ENCODE data around the gene SLC5A1.
A peak's percentile ranks its signal among the peaks of the same experiment; 100 is the strongest.

Gene SLC5A1

DNA sequence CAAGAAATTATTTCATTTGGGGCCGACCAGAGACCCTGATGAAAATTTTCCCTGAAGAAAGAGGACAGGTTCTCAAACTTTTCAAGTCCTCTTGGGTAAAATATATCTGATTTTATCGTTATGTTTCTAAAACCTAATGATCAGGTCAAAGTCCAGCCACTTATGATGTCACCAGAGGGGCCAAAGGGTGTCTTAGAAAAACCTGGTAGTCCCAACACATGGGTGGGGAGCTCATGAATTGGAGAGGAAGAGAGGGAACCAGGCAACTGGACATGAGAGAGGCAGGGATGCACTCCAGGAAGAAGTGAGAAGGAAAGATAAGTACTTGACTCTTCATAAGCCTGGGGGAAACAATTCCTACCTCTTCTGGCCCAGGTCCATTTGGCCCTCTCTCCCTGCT lies 9.2 kb downstream of the SLC5A1 start:
- DNase-seq: peak; percentile 2

DNA sequence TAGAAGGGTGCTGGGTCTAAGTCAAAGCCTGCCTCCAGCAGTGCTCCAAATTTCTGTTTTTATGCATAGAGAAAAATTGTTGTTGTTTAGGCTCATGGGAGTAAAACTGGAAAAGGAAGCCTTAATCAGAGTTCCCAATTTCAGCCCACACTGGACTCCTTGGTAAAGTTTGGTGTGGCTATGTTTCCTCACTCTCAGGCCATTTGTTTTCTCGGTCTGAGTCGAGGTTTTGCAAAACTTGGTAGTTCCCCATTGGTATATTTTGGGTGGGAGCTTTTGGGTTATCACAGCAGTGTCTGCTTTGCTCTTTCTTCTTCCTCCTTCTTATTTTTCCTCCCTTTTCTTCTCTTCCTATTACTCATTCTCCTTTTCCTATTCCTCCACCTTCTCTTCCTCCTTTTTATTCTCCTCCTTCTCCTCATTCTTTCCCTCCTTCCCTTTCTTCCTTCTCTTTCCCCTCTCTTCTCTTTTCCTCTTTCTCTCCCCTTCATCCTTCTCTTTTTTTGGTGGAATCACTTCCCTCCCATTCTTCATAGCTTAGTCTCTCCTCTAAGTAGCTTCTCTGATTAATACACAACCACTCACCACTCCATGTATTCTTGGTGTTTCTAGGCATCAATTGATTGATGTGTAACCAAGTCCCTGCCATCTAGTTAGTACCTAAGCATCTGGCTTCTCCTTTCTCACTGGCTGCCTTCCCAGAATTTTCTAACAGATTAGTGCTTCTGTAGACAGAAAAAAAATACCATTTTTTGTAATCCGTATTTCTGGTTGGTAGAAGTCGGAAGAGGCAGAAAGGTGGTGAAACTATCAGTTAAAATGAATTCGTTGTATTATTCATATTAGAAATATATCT lies 10.1 kb downstream of the SLC5A1 start:
- DNase-seq: no peak

DNA sequence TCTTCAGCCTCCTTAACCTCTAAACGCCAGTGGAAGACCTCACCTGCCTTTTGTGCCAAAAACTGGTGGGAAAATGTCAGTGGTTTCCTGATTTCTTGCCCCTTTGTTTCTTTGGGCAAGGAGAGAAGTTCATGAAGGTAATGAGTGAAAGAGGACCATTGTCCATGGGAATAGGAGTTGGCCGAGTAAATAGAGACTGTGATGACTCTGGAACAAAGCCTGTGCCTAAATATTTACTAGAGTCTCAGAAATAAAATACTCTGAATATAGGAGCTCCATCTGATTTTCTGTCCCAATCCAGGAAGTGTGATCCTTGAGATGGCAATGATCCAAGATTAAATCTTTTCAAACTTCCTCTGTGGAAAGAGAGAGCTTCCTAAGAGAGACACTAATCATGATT lies 12.0 kb downstream of the SLC5A1 start:
- no peak for DNase-seq

DNA sequence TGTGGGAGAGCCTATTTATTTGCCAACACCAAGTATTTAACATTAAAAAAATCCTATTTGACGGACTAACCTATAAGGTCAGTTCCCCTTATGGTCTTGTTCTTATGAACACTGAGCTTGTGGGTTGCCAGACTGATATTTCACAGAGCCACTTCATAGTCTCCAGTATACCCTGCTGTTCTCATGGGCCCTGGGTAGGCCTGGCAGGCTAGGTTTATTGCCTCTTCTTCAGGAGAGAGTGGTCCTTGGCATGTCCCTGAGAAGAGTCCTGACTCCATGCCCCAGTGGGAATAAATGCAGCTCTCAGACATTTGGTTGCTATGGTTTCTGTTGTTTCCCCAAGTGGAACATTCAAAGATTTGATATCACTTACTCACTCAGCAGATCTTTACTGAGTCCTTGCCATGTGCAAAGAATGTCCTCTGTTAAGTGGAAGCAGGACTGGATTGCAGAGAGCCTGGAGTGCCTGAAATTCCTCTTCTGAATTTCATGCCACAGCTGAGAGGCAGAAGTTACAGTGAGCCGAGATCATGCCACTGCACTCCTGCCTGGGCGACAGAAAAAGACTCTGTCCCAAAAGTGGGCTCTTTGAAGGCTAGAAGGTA lies 15.7 kb downstream of the SLC5A1 start:
- DNase-seq: no peak

DNA sequence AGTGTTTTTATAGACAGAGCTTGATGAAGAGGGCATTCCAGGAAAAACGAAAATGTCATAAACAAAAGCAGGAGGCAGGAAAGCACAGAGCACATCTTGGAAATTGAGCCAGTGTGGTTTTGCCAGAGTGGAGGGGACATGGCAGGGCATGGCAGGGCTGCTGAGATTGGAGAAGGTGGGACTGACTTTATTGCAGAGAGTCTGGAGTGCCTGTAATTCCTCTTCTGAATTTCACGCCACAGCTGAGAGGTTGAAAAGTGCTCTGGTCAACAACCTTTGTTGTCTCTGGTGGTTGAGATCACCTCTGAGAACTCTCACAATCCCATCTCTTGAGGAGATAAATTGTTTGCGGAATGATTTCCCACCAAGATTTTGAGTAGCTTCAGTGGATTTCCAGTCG lies 16.4 kb downstream of the SLC5A1 start:
- DNase-seq: peak; percentile 0

DNA sequence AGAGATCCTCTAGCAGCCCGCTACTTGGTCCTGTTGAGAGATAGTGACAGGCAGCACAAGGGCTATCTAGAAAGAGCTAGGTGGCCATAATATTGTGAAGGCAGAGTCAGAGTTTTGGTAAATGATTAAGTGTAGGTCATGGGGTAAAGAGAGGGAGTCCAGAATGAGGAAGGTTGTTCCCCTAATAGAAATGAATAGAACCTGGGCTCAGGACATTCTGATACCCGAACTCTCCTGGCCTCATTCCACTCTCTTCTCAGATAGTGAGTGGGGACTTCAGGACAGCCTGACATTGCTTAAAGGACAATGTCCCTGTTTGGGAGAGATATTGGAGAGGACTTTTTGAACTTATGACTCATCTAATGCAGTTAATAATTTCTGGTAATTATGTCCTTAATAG lies 20.6 kb downstream of the SLC5A1 start:
- no peak for DNase-seq

DNA sequence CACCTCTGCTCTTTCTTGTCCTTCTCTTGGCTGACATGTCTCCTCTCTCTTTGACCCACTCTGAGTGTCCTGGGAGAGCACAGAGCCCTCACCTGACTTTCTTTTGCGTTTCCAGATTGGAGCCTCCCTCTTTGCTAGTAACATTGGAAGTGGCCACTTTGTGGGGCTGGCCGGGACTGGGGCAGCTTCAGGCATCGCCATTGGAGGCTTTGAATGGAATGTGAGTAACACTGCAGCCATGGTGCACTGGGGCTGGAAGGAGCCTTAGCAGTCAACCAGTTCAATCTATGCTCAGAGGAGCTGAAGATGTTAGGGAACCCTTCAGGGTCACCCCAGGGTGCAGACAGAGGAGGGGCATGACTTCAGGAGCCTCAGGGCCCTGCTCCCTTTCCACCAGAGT lies 23.8 kb downstream of the SLC5A1 start:
- no peak for DNase-seq

DNA sequence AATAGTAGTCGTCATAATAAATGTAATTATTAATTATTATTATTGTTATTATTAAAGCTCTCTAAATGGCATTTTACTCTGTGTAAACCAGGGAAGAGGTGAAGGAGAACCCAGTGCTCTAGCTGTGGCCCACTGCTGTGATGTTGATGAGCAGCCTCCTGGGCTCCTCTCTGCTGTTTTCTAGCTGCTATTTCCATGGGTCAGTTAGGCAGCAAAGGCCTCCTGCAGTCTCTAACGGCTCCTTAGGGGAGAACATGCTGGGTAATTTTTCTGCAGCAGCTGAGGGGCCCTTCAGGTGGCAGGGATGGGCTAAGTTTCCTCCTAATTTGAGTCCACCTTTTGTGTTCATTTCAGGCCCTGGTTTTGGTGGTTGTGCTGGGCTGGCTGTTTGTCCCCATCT lies 24.6 kb downstream of the SLC5A1 start:
- no peak for DNase-seq

DNA sequence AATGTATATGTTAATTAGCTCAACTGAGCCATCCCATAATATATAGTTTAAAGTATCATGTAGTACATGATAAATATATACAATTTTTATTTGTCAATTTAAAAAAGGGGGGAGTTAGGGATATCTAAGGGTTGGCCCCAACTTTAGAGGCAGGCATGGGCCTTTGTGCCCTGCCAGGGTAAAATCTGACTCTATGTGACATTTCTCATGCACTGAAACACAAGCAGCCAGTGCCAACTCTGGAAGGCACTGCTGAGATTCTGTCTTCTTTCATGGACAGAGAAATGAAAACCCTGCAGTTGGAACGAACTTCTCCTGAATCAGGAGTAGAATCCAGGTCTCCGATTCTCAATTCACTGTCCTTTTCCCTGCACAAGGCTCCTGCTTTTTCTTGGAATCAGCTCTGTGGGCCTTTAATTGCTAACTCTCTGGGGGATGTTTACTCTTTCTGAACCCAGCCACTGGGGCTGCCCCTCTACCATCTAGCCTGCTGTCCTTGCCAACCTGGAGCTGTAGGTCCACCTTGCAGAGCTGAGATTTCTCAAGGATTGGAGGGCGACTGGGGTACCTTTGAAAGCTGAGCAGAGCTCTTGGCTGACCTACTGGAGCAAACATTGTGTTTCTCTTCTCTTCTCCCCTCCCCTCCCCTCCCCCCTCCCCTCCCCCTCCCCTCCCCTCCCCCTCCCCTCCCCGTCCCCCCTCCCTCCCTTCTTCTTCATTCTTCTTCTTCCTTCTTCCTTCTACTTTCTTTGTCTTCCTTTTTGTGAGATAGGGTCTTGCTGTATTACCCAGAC lies 26.7 kb downstream of the SLC5A1 start:
- DNase-seq: no peak

DNA sequence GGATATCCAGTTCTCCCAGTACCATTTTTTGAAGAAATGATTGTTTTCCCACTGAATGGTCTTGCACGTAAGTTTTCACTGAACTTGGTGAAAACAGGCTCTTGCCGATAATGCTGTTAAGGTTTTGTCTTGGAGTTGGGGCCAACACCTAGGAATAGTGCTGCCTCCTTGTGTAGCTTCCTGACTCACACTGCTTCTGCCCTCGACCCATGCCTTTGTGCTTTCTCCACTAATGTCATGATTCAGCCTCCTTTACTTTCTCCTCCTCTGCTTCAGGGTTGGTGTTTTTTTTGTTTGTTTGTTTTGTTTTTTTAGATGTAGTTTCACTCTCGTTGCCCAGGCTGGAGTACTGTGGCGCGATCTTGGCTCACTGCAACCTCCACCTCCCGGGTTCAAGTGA lies 30.2 kb downstream of the SLC5A1 start:
- no peak for DNase-seq

DNA sequence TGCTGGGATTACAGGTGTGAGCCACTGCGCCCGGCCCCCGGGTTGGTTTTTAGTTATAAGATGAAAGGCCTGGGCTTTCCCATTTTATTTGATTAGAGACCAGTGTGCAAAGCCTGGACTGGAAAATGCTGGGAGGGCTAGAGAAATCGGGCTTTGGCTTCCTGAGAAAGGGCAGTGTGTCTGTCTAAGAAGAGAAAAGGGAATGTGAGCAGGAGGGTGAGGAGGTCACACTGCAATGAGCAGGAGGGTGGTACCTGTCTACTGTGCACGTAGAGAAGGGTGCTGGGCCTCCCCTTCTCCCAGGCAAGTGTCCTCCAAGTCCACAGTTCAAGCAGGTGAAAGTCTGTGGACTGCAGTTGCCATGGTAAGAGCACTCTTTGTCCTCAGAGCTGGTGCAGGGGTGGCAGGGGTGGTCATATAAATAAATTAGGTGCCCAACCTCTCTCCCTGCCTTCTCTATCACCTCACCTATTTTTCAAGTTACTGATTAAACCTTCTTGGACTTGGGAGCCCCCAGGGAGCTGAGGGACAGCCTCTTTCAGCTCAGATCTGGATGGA lies 30.8 kb downstream of the SLC5A1 start:
- no peak for DNase-seq

DNA sequence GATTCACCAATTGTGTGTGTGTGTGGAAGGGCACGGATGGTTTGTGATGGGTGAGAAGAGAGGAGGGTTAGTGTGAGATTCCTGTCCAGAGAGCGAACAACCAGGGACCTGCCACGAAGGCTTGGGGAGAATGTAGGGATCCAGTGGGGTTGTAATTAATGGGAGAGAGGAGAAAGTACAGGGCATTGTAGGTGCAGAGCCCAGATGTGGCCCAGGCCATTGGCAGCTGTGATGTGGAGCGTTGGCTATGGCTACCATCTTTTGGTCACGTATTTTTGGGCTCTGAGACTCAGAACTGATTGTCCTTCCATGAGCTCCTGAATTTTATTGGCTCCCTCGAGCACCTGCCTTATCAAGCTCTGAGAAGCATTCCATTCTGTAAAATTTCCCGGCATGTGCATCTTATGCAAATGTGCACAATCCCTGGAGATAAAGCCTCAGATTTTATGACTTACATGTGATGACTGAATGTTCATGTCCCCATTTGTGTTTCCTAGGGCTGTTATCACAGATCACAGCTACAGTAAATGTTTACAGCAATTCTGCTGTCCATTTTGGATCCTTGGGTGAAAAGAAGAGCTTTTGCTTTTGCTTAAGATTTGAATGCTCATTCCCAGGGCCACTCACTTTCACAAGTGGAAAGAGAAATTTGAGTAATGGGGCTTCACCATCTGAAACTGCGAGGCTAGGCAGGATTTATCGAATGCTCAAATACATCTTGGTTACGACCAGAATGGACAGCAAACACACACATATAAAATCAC lies 33.1 kb downstream of the SLC5A1 start:
- DNase-seq: no peak

DNA sequence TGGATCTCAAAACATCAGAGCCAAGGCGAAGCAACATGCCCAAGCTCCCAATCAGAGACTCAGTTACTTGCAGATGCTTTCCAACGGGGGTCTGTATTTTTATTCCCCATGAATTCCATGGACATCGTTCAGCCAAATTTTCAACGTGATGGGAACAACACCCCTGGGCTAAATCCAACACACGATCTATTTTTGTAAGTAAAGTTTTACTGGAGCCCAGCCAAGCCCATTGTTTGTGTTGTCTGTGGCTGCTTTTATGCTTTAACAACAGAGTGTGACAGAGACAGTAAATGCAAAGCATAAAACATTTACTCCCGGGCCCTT lies 33.7 kb downstream of the SLC5A1 start:
- DNase-seq: no peak

DNA sequence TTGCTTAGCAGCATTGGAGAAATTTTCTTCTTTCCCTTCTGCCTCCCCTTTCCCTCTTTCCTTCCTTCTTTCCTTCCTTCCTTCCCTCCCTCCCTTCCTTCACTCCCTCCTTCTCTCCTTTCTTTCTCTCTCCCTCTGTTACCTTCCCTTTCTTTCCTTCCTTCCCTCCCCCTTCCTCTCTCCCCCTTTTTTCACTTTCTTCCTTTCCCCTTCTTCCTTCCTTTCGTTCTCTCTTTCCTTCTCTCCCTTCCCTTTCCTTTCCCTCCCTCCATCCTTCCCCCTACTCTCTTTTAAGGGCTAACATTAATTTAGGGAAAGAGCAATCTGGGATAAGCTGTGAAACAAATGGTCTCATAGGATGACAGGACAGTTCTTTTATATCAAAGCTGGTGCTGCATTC lies 34.1 kb downstream of the SLC5A1 start:
- no peak for DNase-seq

DNA sequence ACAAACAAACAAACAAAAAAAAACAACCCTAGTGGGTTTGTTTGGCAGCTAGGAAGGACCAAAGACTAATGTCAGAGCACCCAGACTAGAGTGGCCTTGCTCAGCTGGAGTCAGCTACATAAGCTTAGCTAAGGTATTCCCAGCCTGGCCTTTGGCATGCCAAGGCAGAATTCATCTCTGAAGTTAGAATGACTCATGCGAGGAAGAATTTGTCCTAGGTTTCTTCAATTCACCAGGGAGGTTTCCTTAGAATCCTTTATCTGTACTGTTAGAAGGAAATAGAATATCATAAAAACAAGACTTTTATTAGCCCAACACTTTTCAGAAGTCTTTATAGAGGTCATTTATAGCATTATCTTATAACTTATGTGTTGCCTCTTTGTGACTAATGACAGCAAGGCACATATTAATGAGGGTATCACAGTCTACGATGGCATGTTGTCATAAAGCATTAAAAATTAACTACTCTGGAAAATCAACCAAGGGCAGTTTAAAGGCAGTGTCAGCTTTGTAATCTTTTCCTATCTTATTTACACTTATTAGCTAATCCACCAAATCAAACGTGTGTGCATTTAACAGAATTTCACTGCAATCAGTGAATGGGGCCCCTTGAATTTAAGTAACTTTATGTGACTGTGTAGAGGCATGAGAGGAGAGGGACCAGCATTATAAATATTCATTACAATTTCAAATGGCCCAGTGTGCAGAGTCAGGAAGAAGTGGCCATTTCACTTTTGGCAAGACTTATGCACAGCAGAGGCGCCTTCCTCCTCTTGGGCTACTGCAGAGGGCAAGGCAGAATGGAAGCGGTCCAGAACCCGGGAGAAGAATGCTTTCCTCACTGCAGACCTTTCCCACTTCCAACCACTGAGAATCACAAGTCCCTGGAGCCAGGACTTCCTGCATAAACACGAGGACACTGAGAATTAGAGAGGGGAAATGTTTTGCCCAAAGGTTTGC lies 36.3 kb downstream of the SLC5A1 start:
- no peak for DNase-seq

DNA sequence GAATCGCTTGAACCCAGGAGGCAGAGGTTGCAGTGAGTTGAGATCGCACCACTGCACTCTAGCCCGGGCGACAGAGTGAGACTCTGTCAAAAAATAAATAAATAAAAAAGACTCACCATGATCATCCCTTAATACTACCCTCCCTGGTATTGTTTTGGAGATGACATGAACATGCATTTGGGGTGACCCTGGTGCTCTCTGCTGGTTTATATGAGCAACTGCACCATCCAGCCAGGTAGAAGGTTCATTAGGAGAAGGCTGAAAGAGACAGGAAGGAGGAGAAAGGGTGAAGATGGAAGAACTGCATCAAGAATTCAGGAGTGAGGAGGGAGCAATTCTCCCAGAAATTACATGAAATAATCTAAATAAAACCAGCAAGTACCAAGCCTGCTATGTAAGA lies 37.8 kb downstream of the SLC5A1 start:
- peak; percentile 65 for DNase-seq

DNA sequence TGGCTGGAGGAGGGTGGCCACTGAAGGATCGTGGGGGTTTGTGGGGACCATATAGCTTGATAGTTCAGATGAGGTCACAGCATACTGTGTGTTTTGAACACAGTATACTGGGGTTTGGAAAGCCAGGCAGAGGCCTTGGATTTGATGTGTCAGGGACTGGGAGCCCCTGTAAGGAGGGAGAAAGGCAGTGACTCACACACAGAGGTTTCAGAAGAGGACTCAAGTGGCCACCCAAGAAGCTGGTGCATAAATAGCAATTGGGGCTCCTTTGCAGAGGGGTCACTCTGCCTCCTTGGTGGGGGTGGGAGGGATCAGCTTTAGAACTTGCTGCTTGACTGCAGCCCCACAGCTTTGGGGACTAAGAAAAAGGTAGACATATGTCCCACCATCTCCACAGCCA lies 39.3 kb downstream of the SLC5A1 start:
- DNase-seq: no peak

DNA sequence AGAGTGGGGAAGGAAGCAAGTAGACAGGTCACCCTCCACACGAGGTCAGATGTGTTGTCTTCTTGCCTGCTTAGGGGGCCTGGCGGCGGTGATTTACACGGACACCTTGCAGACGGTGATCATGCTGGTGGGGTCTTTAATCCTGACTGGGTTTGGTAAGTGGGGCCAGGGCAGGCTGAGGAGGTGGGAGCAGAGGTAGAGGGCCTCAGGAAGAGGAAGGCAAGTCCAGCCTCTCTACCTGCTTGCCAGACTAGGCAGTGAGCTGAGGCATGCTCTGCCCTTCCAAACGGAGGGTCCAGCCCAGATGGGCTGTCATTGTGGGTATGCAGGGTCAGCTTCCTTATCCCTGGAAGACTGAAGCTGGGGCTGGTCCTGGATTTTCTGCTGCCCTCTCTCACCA lies 39.9 kb downstream of the SLC5A1 start:
- DNase-seq: no peak

DNA sequence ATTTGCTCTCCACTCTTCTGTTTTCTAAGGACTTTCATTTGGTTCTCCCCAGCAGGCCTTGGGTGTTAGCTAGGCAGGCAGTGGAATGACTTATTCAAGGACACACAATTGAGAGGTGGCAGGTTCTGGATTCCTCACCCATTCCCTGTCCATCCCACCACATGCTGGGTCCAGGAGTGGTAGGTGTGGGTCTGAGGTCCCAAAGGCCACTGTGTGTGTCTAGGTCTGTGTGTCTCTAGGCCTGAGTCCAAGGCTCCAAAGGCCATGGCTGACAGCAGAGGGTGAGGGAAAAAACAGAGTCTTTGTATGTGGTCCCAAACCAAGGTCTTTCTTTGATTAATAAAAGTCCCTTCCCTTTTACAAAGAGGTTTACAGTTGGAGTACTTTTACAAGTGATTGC lies 40.8 kb downstream of the SLC5A1 start:
- DNase-seq: no peak

DNA sequence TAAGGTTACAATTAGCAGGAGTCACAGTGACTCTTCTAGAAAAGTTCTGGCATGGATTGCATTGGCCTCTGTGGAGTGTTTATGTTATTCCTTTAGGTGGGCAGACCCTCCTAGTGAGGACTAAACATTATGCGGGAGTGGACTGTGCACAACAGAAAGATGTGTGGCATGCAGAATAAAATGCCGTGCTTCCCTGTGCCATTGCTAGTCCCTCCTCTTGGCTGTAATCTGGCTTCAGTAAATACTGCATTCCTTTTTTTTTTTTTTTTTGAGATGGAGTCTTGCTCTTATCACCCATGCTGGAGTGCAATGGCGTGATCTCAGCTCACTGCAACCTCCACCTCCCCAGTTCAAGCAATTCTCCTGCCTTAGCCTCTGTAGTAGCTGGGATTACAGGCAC lies 45.0 kb downstream of the SLC5A1 start:
- no peak for DNase-seq

DNA sequence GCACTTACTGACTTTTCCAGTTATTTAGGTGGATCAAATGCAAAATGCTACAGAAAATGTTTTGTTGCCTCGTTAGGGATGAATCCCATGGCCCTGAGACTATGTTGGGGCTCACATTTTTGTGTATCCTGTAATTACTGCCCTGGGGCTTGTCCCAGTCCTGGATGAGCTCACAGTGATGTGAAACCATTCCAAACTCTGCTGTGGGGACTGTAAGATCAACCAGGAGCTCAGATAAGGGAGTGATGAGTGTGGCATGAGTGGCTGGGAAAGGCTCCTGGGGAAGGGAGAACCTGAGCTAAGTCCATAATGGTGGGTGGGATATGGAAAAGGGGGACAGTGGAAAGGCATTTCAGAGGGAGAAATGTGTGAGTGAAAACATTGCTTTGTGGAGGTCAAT lies 54.0 kb downstream of the SLC5A1 start:
- no peak for DNase-seq
